NOMO-1 treated with DMSO at 0.1 percent for 48 hours (cell line): ENCODE measurements around the gene PHYHD1.

Source experiments
- DNase-seq: peaks from one replicate; lab custom pipeline; 2025; ENCODE audit not compliant: unreplicated experiment; lab: John Stamatoyannopoulos, UW

Gene PHYHD1

GRCh38 chr9:128899566-128900322 is 21.0 kb upstream of the PHYHD1 start:
- peak; percentile 16 for DNase-seq

DNA sequence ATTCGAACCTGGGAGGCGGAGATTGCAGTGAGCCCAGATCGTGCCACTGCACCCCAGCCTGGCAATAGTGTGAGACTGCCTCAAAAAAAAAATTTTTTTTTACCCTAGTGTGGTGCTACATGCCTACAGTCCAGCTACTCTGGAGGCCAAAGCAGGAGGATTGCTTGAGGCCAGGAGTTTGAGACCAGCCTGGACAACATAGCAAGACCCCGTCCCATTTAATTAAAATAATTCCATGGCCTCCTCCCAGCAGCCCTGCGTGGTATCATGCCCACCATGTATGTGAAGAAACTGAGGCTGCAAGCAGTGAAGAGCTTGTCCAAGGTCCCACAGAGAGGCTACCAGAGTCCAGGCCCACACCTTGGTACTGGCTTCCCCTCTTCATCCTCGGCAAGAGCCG is 19.4 kb upstream of the PHYHD1 start:
- no peak for DNase-seq

DNA sequence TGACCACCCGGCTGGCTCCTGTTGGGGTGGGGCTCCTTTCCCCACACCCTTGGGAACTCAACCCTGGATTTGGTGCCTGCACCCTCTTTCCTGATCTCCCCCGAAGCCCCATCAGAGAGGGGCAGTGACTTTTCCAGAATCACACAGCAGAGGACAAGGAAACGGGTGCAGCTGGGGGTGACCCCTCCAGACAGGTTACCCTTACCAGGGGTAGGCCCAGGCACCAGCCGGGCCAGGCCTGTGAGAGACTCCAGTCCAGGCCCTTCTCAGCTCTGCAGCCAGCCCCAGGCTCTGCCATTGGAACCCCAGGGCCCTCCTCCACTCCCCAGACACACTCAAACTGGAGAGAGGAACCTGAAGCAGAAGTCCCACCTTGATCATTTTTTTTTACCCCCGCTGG is 19.0 kb upstream of the PHYHD1 start:
- no peak for DNase-seq

DNA sequence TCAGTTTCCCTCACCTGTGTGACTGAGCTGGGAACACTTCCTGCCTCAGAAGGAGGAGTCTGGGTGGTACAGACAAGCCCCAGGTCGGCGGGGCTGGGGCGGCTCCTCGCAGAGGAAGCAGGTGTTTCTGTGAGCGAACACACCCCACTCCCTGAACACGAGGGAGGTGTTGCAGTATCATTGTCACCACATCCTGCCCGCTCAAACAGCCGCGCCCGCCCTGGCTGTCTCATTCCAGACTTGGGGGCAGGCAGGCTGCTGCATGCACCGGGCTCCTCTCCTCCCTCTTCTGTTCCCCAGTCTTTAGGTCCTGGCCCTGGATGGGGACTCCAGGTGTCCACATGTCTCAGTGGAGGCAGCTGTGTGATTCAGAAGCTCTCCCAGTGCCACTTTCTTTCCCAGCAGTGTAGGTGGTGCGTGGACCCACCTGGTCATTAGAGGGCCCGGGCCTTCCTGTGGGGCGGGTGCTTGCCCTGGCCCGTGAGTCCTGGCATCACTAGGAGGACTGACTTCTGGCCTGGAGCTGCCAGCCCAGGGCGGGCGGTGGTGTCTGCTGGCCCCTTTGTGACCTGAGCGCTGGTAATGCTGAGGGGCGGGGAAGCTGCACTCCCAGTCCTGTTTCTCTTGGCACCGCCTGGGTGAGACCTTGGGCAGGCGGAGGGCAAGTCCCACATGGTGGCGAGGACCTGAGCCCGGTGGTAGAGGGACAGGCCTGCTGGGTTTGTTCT is 18.3 kb upstream of the PHYHD1 start:
- peak; percentile 51 for DNase-seq

DNA sequence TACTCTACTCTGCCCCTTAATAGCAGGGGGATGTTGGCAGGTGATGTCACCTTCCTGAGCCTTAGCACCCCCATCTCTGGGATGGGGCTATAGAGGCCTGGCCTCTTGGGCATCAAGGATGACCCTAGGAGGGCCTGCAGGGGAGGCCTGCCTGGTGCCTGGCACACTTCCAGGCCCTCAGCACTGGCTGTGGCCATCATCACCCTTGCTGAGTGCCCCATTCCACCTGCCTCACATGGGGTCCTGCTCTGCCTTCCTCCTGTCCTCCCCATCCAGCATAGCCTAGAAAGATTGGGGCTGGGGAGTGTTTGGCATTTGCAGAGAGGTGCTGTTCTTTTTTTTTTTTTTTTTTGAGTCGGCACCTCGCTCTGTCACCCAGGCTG is 17.7 kb upstream of the PHYHD1 start:
- no peak for DNase-seq

DNA sequence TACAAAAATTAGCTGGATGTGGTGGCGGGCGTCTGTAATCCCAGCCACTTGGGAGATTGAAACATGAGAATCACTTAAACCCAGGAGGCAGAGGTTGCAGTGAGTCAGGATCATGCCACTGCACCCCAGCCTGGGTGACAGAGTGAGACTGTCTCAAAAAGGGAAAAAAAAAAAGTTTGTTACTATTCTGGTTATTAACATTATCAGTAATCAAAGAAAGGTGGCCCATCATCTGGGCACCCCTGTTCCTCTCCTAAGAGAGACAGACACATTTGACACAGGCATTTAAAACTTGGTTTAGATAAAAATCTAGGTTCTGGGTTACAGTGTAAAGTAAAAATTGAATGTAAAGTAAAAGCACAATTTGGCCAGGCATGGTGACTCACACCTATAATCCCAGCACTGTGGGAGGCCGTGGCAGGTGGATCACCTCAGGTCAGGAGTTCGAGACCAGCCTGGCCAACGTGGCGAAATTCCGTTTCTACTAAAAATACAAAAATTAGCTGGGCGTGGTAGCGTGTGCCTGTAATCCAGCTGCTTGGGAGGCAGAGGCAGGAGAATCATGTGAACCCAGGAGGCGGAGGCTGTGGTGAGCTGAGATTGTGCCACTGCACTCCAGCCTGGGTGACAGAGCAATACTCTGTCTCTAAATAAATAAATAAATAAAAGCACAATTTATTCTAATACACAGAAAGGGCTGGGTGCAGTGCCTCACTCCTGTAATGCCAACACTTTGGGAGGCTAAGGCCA is 16.7 kb upstream of the PHYHD1 start:
- no peak for DNase-seq

DNA sequence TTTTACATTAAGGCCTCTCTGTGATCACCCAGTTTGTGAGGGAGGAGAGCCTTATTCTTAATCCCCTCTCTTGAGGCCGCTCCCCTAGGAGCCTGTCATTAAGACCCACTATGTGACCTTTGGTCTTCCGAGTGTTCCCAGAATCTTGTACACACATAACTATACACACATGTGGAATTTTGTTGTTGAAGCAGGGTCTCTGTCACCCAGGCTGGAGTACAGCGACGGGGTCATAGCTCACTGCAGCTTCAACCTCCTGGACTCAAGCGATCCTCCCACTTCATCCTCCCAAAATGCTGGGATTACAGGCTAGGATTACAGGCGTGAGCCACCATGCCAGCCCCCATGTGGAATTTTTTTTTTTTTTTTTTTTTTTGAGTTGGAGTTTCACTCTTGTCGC is 14.8 kb upstream of the PHYHD1 start:
- no peak for DNase-seq

DNA sequence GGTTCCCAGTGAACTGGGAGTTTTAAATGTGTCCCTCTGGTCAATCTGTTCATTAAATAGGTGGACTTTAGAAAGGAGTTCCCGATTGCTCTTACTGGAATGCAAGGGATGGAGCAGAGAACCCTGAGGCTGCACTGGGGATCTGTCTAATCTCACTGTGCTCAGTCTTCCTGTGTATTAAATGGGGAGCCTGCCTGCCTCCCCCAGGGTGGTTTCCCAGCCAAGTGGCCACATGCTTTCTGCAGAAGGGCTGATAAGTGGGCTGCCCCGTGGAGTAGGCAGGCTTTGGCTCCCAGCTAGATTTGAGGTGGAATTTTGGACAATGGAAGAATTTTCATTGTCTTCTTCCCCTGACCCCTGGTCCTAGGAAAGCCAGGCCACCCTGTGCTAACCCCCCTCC is 14.0 kb upstream of the PHYHD1 start:
- DNase-seq, result no peak

DNA sequence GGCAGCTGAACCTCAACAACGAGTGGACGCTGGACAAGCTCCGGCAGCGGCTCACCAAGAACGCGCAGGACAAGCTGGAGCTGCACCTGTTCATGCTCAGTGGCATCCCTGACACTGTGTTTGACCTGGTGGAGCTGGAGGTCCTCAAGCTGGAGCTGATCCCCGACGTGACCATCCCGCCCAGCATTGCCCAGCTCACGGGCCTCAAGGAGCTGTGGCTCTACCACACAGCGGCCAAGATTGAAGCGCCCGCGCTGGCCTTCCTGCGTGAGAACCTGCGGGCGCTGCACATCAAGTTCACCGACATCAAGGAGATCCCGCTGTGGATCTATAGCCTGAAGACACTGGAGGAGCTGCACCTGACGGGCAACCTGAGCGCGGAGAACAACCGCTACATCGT is 12.4 kb upstream of the PHYHD1 start:
- DNase-seq, result no peak

- DNase-seq, result no peak
Observed at GRCh38 chr9:128909859-128910258, 10.9 kb upstream of the PHYHD1 start.

- DNase-seq, result no peak
Observed at GRCh38 chr9:128910906-128911305, 9.9 kb upstream of the PHYHD1 start.

- no peak for DNase-seq
Observed at GRCh38 chr9:128911529-128912035, 9.2 kb upstream of the PHYHD1 start.

GRCh38 chr9:128912270-128912853 is 8.4 kb upstream of the PHYHD1 start:
- DNase-seq, result no peak

DNA sequence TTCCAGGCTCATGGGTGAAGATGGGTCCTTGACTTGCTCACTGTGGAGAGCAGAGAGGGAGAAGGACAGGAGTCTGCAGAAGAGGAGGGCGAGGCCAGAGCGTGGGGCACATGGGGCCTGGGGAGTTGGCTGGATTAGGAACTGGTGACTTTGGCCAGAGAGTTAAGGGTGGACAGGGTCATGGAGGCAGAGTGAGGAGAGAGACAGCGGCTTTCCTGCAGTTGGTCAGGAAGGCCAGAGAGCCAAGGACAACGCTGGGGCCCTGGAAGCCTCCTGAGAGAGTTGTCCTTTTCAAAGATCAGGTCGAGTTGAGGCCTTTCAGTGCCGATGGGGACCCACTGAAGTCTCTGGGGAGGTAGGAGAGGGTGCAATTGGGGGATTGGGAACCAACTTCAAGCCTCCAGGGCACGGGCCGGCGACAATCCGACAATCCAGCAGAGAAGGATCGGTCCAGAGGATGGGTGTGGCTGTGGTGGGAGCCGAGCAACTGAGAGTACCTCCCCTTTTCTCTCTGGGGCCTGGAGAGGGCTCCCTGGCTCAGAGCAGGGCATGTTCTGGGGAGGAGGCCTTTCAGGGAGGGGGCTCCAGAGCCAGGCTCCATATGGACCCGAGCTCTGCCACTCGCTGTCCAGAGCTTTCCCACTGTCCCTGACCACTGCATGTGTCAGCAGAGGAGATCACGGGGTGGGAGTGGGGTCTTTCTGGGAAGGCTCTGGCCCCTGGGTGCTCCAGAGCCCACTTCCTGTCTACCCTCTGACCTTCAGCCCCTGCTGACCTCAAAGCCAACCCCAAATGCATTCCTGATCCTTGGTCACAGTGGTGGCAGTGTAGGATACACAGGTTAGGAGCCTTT is 7.5 kb upstream of the PHYHD1 start:
- no peak for DNase-seq

DNA sequence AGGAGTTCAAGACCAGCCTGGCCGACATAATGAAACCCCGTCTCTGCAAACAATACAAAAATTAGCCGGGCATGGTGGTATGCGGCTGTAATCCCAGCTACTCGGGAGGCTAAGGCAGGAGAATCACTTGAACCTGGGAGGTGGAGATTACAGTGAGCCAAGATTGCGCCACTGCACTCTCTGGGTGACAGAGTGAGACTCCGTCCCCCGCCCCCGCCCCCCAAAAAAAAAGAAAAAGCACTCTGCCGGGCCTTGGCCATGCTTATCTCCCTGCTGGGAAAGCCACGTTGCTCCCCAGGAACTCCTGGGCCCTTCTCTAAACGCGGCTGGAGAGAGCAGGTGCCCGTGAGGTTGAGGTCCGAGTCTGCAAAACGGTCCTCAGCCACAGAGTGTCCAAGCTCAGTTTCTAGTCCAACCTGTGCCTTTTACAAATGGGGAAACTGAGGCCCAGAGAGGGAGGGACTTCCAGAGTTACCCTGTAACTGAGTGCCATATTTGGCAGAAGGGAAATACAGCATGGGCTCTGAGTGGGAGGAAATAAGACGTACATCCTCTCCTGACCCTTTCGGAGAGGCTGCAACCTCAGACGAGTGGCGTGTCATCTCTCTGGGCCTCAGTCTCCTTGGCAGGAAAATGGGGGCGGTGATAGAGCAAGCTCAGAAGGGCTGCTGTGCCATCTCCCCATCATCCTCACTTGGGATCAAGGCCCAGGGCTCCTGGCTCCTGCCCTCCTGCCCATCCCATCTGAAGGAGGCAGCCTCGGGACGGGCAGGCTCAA is 6.6 kb upstream of the PHYHD1 start:
- DNase-seq, result no peak

GRCh38 chr9:128916204-128916603 is 4.6 kb upstream of the PHYHD1 start:
- DNase-seq, result no peak

DNA sequence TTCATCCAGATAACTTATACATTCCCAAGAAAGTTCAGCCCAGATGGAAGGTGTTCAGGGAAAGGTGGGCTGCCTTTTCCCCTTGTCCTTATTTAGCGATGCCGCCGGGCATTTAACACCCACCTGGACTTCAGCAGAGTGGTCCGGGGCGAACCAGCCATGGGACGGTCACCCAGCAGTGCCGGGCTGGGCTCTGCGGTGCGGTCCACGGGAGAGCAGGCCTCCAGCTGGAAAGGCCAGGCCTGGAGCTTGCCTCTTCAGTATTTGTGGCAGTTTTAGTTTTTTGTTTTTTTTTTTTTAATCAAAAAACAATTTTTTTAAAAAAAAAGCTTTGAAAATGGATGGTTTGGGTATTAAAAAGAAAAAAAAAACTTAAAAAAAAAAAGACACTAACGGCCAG is 4.0 kb upstream of the PHYHD1 start:
- DNase-seq, result no peak

GRCh38 chr9:128917151-128917849 is 3.5 kb upstream of the PHYHD1 start:
- no peak for DNase-seq

DNA sequence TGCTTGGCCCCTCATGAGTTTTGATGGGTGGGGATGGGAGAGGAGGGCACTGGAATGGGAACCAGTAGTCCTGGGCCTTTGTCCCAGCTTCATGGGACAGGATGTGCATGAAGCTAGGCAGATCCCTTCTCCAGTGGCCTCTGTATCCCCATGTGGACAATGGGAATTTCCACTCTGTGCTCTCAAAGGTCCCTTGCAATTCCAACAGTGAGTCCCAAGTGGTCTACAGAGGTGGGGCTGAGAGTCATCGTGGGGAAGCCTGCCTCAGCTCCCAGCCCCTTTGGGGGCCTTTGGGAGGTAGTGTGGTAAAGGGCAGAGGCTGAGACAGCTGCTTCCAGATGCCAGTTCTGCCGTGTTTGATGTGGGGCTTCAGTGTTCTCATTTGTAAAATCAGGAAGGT is 1.9 kb upstream of the PHYHD1 start:
- DNase-seq, result no peak
